GM12864 (cell line): Measurements from ENCODE around the gene EFNB2.

ENCODE experiments used
- DNase-seq: peaks from one replicate; pipeline ENCODE4 v3.0.0-alpha.2; 2011; ENCODE audit warnings: low read depth
- H3K4me3 ChIP-seq: 2 replicates; pipeline ENCODE4 v1.5.1; 2011; ENCODE audit warnings: mild to moderate bottlenecking, low read depth, low read length, control low read depth
- TF ChIP-seq, protein P1 (sequence below): IDR thresholded peaks from 2 replicates; pipeline ENCODE4 v1.5.1; 2011; ENCODE audit warnings: low read depth, mild to moderate bottlenecking, moderate library complexity, low read length, control low read depth, inconsistent platforms; ENCODE audit errors: missing control alignments

EFNB2 gene

DNA sequence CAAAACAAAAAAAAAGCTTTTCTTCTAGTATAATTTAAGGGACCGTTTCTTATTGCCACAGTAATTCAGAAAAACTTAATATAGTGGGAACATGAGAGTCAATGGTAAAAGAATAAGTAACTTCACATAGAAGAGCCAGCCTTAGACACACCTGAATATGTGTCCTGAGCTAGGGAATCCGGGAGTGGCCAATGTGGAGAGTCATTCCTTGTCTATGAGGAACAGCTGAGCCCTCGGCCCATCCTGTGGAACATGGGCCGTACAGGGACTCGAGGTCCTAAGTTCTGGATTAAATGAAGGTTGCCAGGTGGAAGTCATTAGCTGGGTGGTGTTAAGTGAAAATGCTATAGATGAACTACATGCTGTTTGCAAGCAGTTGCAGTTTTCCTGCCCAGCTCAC, 32.2 kb downstream of the EFNB2 start:
- TF ChIP-seq, protein P1, sequence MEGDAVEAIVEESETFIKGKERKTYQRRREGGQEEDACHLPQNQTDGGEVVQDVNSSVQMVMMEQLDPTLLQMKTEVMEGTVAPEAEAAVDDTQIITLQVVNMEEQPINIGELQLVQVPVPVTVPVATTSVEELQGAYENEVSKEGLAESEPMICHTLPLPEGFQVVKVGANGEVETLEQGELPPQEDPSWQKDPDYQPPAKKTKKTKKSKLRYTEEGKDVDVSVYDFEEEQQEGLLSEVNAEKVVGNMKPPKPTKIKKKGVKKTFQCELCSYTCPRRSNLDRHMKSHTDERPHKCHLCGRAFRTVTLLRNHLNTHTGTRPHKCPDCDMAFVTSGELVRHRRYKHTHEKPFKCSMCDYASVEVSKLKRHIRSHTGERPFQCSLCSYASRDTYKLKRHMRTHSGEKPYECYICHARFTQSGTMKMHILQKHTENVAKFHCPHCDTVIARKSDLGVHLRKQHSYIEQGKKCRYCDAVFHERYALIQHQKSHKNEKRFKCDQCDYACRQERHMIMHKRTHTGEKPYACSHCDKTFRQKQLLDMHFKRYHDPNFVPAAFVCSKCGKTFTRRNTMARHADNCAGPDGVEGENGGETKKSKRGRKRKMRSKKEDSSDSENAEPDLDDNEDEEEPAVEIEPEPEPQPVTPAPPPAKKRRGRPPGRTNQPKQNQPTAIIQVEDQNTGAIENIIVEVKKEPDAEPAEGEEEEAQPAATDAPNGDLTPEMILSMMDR: no peak
- no peak for DNase-seq

DNA sequence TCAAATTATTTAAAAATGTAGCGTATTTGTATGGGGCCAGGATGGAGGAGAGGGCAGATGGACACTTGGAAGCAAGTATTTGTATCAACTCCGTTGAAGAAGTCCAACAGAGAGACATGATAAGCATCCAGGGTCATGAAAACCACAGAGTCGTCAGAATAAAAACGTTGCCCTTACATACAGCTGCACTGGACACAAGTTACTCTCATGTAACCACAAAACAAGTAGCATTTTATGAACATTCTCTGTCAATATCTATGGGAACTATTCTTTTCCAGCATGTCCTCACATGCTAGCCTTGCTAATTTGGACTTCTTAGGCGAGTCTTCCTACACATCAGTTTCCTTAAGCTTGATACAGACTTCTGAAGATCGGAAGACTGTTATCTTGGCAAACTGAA, 35.0 kb downstream of the EFNB2 start:
- no peak for DNase-seq
- TF ChIP-seq, protein P1: no peak
- H3K4me3 ChIP-seq: no peak overlapping the region

More for the DNA sequence above, 32.2 kb downstream of the EFNB2 start:
- H3K4me3 ChIP-seq: no peak overlapping the region

DNA sequence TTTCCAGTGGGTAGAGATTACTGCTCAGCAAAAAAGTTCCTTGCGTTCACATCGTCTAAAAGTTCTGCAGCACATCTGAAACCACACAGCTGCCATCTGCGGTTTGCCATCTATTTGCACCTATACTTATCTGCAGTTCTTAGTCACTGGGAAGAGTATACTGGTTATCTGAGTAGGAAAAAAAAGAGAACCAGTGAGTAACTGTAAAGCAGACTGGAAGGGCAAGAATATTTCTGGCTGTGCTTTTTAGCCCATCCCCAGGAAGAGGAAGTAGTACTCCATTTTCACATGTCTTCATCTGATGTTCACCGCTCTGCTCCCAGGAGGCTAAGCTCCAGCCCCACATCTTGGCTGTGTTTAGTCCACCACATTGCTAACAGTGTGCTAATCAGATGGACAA, 35.6 kb downstream of the EFNB2 start:
- TF ChIP-seq, protein P1: no peak
- no peak for DNase-seq
- H3K4me3 ChIP-seq: no peak overlapping the region

DNA sequence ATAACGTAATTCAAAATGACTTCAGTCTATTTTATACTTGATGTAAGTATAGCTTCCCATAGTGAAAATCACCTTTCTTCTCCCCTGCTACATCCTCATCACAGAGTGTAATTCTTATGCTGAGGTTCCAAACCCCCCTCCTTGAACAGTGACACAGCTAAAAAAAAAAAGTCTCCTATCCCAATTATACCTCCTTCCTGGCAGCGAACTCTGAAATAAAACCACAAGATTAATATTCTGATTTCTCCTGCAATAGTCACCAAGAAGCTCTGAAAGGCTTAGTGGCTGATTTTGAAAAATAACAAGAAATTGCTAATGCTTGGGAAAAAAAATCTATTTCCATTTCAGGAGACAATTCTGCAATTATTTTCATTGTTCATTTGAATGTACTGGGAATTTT, 36.3 kb downstream of the EFNB2 start:
- TF ChIP-seq, protein P1: no peak
- H3K4me3 ChIP-seq: no peak overlapping the region
- DNase-seq: no peak

GRCh38 chr13:106498571-106498970, 36.9 kb downstream of the EFNB2 start:
- no peak overlapping the region for H3K4me3 ChIP-seq
- no peak for DNase-seq
- TF ChIP-seq, protein P1: no peak

GRCh38 chr13:106498158-106498557, 37.3 kb downstream of the EFNB2 start:
- H3K4me3 ChIP-seq: no peak overlapping the region
- TF ChIP-seq, protein P1: no peak
- DNase-seq: no peak

- TF ChIP-seq, protein P1: no peak
- no peak overlapping the region for H3K4me3 ChIP-seq
- no peak for DNase-seq
These were observed 38.4 kb downstream of the EFNB2 start for GRCh38 chr13:106497079-106497478.
